OCI-LY7 (cell line): ENCODE measurements around the gene MYLK.
"Not testable (repeated sequence)": the region's sequence is repeated elsewhere in the genome, so short reads cannot be mapped to it uniquely, and the experiment has no call there.

Experiments
- EZH2phosphoT487 ChIP-seq: fragments of 200-600 bp; sonication (generic); IDR thresholded peaks from 2 replicates; pipeline ENCODE4 v1.6.1; 2018; ENCODE audit warnings: low read depth, borderline replicate concordance, mild to moderate bottlenecking, mixed run types, antibody characterized with exemption, low read length, moderate library complexity, mixed read lengths
- TF ChIP-seq, protein P1 (sequence below): fragments of 200-600 bp; sonication (generic); conservative IDR thresholded peaks from 2 replicates; pipeline ENCODE4 v1.5.1; 2014; ENCODE audit warnings: mild to moderate bottlenecking, antibody characterized with exemption, low read length, moderate library complexity, mixed read lengths

DNA sequence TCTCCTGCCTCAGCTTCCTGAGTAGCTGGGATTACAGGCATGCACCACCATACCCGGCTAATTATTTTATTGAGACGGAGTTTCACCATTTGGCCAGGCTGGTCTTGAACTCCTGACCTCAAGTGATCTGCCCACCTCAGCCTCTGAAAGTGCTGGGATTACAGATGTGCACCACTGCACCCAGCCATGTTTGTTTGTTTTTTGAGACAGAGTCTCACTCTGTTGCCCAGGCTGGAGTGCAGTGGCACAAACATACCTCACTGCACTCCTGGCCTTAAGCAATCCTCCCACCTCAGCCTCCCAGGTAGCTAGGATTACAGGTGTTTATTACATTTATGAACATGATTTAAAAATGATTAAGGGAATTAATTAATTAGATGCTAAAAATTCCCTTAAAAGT, 281.0 kb downstream of the MYLK start:
- TF ChIP-seq, protein P1, sequence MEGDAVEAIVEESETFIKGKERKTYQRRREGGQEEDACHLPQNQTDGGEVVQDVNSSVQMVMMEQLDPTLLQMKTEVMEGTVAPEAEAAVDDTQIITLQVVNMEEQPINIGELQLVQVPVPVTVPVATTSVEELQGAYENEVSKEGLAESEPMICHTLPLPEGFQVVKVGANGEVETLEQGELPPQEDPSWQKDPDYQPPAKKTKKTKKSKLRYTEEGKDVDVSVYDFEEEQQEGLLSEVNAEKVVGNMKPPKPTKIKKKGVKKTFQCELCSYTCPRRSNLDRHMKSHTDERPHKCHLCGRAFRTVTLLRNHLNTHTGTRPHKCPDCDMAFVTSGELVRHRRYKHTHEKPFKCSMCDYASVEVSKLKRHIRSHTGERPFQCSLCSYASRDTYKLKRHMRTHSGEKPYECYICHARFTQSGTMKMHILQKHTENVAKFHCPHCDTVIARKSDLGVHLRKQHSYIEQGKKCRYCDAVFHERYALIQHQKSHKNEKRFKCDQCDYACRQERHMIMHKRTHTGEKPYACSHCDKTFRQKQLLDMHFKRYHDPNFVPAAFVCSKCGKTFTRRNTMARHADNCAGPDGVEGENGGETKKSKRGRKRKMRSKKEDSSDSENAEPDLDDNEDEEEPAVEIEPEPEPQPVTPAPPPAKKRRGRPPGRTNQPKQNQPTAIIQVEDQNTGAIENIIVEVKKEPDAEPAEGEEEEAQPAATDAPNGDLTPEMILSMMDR, result not testable (repeated sequence)
- not testable (repeated sequence) for TF ChIP-seq EZH2phosphoT487
